Tibial nerve (tissue), 4 donors: ENCODE results near the gene FMC1.

ENCODE experiments used
- EP300 ChIP-seq, 2 donors: sonication (generic); formaldehyde crosslinking; IDR thresholded peaks; one replicate each; pipeline ENCODE4 v1.6.1; 2017; ENCODE audit warnings: antibody characterized with exemption in 2 of 2, mild to moderate bottlenecking in 1 of 2
- TF ChIP-seq, protein P1 (sequence below), 5 experiments: fragments of 200-600 bp in 3 of 5; fragments of 450-650 bp in 2 of 5; sonication (generic) in 3 of 5; IDR thresholded peaks; one replicate each; pipeline ENCODE4 v1.5.1; 2016 to 2019; ENCODE audit warnings: antibody characterized with exemption in 5 of 5, mild to moderate bottlenecking in 3 of 5, moderate library complexity in 2 of 5

DNA sequence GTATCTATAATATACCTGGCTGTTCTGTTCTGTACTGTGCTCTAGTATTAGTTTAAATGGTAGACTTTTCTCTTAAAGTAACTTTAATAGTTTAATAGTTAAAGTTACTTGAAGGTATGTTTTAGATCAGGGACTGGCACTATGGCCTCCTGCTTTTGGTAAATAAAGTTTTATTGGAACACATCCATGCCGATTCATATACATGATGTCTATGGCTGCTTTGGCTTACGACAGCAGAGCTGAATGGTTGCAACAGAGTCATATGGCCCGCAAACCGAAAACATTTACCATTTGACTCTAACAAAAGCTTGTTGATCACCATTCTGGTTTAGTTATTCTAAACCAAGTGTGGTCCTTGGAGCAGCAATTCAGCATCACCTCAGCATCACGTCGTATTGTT is 25.3 kb downstream of the FMC1 start:
- TF ChIP-seq, protein P1, sequence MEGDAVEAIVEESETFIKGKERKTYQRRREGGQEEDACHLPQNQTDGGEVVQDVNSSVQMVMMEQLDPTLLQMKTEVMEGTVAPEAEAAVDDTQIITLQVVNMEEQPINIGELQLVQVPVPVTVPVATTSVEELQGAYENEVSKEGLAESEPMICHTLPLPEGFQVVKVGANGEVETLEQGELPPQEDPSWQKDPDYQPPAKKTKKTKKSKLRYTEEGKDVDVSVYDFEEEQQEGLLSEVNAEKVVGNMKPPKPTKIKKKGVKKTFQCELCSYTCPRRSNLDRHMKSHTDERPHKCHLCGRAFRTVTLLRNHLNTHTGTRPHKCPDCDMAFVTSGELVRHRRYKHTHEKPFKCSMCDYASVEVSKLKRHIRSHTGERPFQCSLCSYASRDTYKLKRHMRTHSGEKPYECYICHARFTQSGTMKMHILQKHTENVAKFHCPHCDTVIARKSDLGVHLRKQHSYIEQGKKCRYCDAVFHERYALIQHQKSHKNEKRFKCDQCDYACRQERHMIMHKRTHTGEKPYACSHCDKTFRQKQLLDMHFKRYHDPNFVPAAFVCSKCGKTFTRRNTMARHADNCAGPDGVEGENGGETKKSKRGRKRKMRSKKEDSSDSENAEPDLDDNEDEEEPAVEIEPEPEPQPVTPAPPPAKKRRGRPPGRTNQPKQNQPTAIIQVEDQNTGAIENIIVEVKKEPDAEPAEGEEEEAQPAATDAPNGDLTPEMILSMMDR (IDR thresholded peaks at IDR 0.05), result no peak
- no peak for TF ChIP-seq EP300 (IDR thresholded peaks at IDR 0.05)
